Lung (tissue), 12 donors: ENCODE measurements around the gene YBX2. TPM values are rescaled to one million over a fixed set of nuclear protein-coding genes. Genes with fewer than 3 reads are reported as not detected.

ENCODE experiments used
- ATAC-seq: fragments of 200-7000 bp; cut with Tn5 transposase; one replicate; pipeline ENCODE4 v1.9.1; 2020; ENCODE audit warnings: moderate number of reproducible peaks; ENCODE audit not compliant: insufficient read depth, low FRiP score
- DNase-seq, 3 donors: peaks; one replicate each; pipeline ENCODE4 v3.0.0-alpha.2; 2013 to 2017
- H3K27ac ChIP-seq, 2 donors: one replicate each; pipeline ENCODE4 v1.5.1; 2013; ENCODE audit warnings: mild to moderate bottlenecking in 2 of 2, moderate library complexity in 2 of 2, control low read depth in 1 of 2, inconsistent platforms in 1 of 2, low read depth in 1 of 2, low read length in 1 of 2
- H3K27me3 ChIP-seq, 3 donors: one replicate each; pipeline ENCODE4 v1.5.1; 2013; ENCODE audit warnings: low read length in 2 of 3; ENCODE audit not compliant: control insufficient read depth in 3 of 3, insufficient read depth in 3 of 3
- H3K36me3 ChIP-seq, 4 donors: one replicate each; pipeline ENCODE4 v1.5.1; 2013; ENCODE audit warnings: low read length in 4 of 4, mild to moderate bottlenecking in 1 of 4, moderate library complexity in 1 of 4; ENCODE audit not compliant: control insufficient read depth in 4 of 4, insufficient read depth in 4 of 4
- H3K4me1 ChIP-seq, 5 donors: one replicate each; pipeline ENCODE4 v1.5.1; 2013; ENCODE audit warnings: low read length in 5 of 5, mild to moderate bottlenecking in 2 of 5, moderate library complexity in 1 of 5; ENCODE audit not compliant: control insufficient read depth in 5 of 5, insufficient read depth in 5 of 5
- H3K4me3 ChIP-seq: one replicate; pipeline ENCODE4 v1.5.1; 2013; ENCODE audit warnings: mild to moderate bottlenecking, control low read depth, moderate library complexity
- H3K9ac ChIP-seq, 2 donors: one replicate each; pipeline ENCODE4 v1.5.1; 2013; ENCODE audit warnings: low read length in 2 of 2, control low read depth in 1 of 2; ENCODE audit not compliant: insufficient read depth in 1 of 2
- H3K9me3 ChIP-seq, 4 donors: one replicate each; pipeline ENCODE4 v1.5.1; 2013; ENCODE audit warnings: low read length in 3 of 4, mild to moderate bottlenecking in 1 of 4, moderate library complexity in 1 of 4; ENCODE audit not compliant: control insufficient read depth in 4 of 4, insufficient read depth in 3 of 4
- CTCF ChIP-seq: IDR thresholded peaks from 2 replicates; pipeline ENCODE4 v1.5.1; 2012; ENCODE audit warnings: mild to moderate bottlenecking; ENCODE audit errors: control extremely low read depth, extremely low read depth
- WGBS, 2 donors: extraction: QIAGEN DNeasy Blood & Tissue Kit; methylation state at CpG; one replicate each; pipeline ENCODE4 v1.1.7; 2013; 5-methylcytosine and 5-hydroxymethylcytosine counted together
- polyA plus RNA-seq, 2 donors: library from polyadenylated mRNA; stranded (reverse); fragments of 200-250 nt; gene quantifications; one replicate each; pipeline ENCODE4 v1.2.1, GENCODE V29; 2013
- total RNA-seq, 2 donors: library from RNA; depleted of rRNA in 1 of 2; stranded (reverse); fragments of >200 nt in 1 of 2; gene quantifications; one replicate each; pipeline ENCODE4 v1.2.1, GENCODE V29; 2014 to 2021
- donor health status: control.
- donor health status: control.
- donor health status: Bipolar disorder and iron deficiency.
- donor health status: healthy.
- donor health status: DM: yes; HTN: yes; CAD: no.

The YBX2 gene
- total and polyA plus RNA-seq, 4 donors: 0.03 to 0.57 (median 0.40) TPM

DNA sequence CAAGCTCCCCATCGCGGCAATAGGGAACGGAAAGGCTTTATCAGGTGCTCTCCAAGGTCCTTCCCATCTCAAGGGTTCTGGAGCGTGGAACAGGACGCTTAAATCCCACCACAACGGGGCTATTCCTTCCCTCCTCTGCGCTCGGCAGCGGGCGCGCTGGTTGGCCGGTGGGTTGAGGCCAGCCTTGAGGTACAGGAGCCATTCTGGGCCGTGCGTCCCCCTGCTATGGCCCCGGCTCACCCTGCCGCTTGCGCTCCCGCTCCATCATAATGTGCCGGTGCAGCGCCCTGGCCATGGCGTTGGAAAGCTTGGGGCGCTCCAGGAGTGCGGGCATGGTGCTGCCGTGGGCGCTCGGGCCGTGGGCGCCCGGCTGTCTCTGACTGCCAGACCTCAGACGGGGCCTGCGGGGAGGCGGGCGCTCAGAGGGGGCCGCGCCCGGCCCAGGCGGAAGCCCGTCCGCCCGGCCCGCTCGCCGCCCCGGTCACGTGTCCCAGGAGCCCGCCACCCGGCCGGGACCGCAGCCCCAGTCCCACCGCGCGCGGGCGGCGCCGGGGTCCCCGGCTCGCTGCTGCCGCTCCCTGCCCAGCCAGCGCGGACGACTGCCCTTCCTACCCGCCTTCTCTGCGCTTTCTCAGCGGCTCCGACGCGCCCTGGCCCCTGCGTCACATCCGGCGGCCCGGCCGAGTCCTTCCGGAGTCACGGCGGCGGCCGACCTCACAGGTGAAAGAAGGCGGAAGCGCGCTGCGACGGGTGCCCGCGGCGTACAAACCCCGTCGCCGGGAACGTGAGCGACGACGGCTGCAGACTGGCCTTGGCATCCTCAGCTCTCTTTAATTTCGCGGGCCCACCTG lies 20.5 kb upstream of the YBX2 start, which contains the start of gene GPS2:
TSS of gene GPS2 (minus strand) at position 642 of the 851 bp plus-strand sequence. CDS start at position 334, 308 bp downstream.
- peaks cover 14 to 54% (median 42%) of the 10 kb centered on the region in 4 donors for H3K36me3 ChIP-seq
- no peaks in the 10 kb centered on the region for H3K9me3 ChIP-seq
- no peak for TF ChIP-seq CTCF
- H3K27me3 ChIP-seq: no peaks in the 10 kb centered on the region
- H3K9ac ChIP-seq: peak within 1 kb of the TSS; percentile 25 to 73
- peak; percentile 86 to 92 (median 91) for DNase-seq
- peak within 1 kb of the TSS; percentile 90 for H3K4me3 ChIP-seq
- ATAC-seq: peak; percentile 81
- H3K27ac ChIP-seq: peak within 1 kb of the TSS; percentile 95 to 96
- H3K4me1 ChIP-seq: peaks cover 4 to 15% (median 13%) of the 10 kb centered on the region in 5 donors
- WGBS, 2 donors: 0 to 1% methylated on average over 82 to 95 of the region's 95 CpGs

GRCh38 chr17:7313890-7314718 lies 19.7 kb upstream of the YBX2 start:
- no peak for DNase-seq
- peaks cover 6 to 22% (median 18%) of the 10 kb centered on the region in 5 donors for H3K4me1 ChIP-seq
- WGBS, 2 donors: 47 to 55% methylated on average over 9 of the region's 9 CpGs
- H3K27me3 ChIP-seq: no peaks in the 10 kb centered on the region
- H3K36me3 ChIP-seq: peaks cover 17 to 58% (median 45%) of the 10 kb centered on the region in 4 donors
- peak overlapping the region; percentile 95 to 96 for H3K27ac ChIP-seq
- H3K9me3 ChIP-seq: peaks cover 0 to 2% (median 0%) of the 10 kb centered on the region in 4 donors
- no peak for ATAC-seq
- no peak for TF ChIP-seq CTCF
- H3K4me3 ChIP-seq: peak overlapping the region; percentile 90
- peak overlapping the region; percentile 25 to 73 for H3K9ac ChIP-seq

- Histone ChIP-seq H3K9me3 (peaks cover 0 to 2% (median 0%) of the 10 kb centered on the region in 4 donors), H3K9ac (no peak overlapping the region), H3K27me3 (no peaks in the 10 kb centered on the region), H3K27ac (no peak overlapping the region), H3K36me3 (peaks cover 17 to 50% (median 42%) of the 10 kb centered on the region in 4 donors), H3K4me3 (no peak overlapping the region), H3K4me1 (peaks cover 6 to 25% (median 19%) of the 10 kb centered on the region in 5 donors)
- DNase-seq (no peak), ATAC-seq (no peak)
- TF ChIP-seq CTCF: no peak
- 89 to 91% methylated on average over 7 of the region's 7 CpGs for WGBS, 2 donors
Measured at GRCh38 chr17:7313088-7313889, 18.9 kb upstream of the YBX2 start.
